ENCODE results near the gene GSC.

DNA sequence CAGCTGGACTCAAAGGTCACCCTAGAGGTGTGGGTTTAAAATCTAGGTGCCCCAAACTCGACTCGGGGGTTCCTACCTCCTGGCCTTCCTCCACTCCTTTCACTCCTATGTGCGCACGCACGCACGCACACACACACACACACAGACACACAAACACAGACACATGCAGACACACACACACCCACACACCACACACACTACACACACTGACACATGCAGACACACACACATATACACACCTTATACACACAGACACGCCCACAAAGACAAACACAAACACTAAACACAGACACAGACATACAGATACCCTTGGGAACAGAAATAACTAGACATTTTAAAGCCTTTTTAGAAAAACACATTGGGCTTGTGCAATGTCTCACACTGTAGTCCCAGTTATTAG lies 31.8 kb downstream of the GSC start:
- TF ChIP-seq, protein P1, sequence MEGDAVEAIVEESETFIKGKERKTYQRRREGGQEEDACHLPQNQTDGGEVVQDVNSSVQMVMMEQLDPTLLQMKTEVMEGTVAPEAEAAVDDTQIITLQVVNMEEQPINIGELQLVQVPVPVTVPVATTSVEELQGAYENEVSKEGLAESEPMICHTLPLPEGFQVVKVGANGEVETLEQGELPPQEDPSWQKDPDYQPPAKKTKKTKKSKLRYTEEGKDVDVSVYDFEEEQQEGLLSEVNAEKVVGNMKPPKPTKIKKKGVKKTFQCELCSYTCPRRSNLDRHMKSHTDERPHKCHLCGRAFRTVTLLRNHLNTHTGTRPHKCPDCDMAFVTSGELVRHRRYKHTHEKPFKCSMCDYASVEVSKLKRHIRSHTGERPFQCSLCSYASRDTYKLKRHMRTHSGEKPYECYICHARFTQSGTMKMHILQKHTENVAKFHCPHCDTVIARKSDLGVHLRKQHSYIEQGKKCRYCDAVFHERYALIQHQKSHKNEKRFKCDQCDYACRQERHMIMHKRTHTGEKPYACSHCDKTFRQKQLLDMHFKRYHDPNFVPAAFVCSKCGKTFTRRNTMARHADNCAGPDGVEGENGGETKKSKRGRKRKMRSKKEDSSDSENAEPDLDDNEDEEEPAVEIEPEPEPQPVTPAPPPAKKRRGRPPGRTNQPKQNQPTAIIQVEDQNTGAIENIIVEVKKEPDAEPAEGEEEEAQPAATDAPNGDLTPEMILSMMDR (IDR thresholded peaks at IDR 0.05) = no peak
- TF ChIP-seq POLR2A (IDR thresholded peaks at IDR 0.05) = no peak
